Esophagus squamous epithelium (tissue), 5 donors: ENCODE results near the gene CHGA. TPM values are rescaled to one million over a fixed set of nuclear protein-coding genes. Genes with fewer than 3 reads are reported as not detected.

Source experiments
- DNase-seq: peaks from one replicate; lab custom pipeline; 2025; lab: John Stamatoyannopoulos, UW
- H3K27ac ChIP-seq, 4 donors: fragments of 200-600 bp; sonication (generic); one replicate each; pipeline ENCODE4 v1.5.1; 2016 to 2019; ENCODE audit warnings: mild to moderate bottlenecking in 1 of 4
- H3K27me3 ChIP-seq, 4 donors: fragments of 200-600 bp; sonication (generic); 1 replicate in 3 of 4; 2 replicates in 1 of 4; pipeline versions ENCODE4 v1.5.1 to v1.6.0; 2017 to 2021; ENCODE audit warnings: antibody characterized with exemption in 1 of 4
- H3K36me3 ChIP-seq, 3 donors: fragments of 200-600 bp; sonication (generic); one replicate each; pipeline ENCODE4 v1.5.1; 2016 to 2019
- H3K4me1 ChIP-seq, 3 donors: fragments of 200-600 bp; sonication (generic); one replicate each; pipeline ENCODE4 v1.5.1; 2017 to 2019
- H3K4me3 ChIP-seq, 4 donors: fragments of 200-600 bp; sonication (generic); 1 replicate in 3 of 4; 2 replicates in 1 of 4; pipeline ENCODE4 v1.5.1; 2016 to 2019; ENCODE audit warnings: mild to moderate bottlenecking in 2 of 4, moderate library complexity in 1 of 4
- H3K9me3 ChIP-seq, 3 donors: fragments of 200-600 bp; sonication (generic); one replicate each; pipeline ENCODE4 v1.5.1; 2016 to 2019
- CTCF ChIP-seq, 6 experiments: fragments of 450-650 bp in 4 of 6; fragments of 200-600 bp in 2 of 6; sonication (generic) in 2 of 6; IDR thresholded peaks; one replicate each; pipeline ENCODE4 v1.5.1; 2016 to 2019; ENCODE audit warnings: antibody characterized with exemption in 6 of 6, mild to moderate bottlenecking in 4 of 6, moderate library complexity in 4 of 6
- POLR2A ChIP-seq, 4 donors: fragments of 450-650 bp; IDR thresholded peaks; one replicate each; pipeline ENCODE4 v1.6.1; 2017; ENCODE audit warnings: antibody characterized with exemption in 4 of 4, mild to moderate bottlenecking in 4 of 4, moderate library complexity in 3 of 4
- WGBS, 2 donors: methylation state at CpG; one replicate each; pipeline ENCODE4 v1.1.5; 2018; 5-methylcytosine and 5-hydroxymethylcytosine counted together
- intact Hi-C: fragments of 100-400 bp; cut with DNase I; formaldehyde crosslinking; loops from one replicate; pipeline ENCODE4 v1.15.0; 2022
- total RNA-seq, 4 donors: library from RNA; depleted of rRNA; stranded (reverse); fragments of >200 nt; gene quantifications; one replicate each; pipeline ENCODE4 v1.1.0, GENCODE V29; 2016
- donor health status: DM: yes; HTN: yes; CAD: no.

Gene CHGA
- total RNA-seq, 4 donors from 2014 or later = 0.31 TPM; not detected in 3

GRCh38 chr14:92944976-92945375, 22.0 kb downstream of the CHGA start:
- peaks cover 4 to 14% (median 5%) of the 10 kb centered on the region in 3 donors for H3K4me1 ChIP-seq
- 89% methylated on average over 5 of the region's 12 CpGs; no CpG with 5 or more reads in 1 of the 2 donors for WGBS, 2 donors
- TF ChIP-seq CTCF (IDR thresholded peaks at IDR 0.05) (no peak), POLR2A (IDR thresholded peaks at IDR 0.05) (no peak)
- intact Hi-C loops = loop anchor here (5.0 kb wide), 1 partner anchor 197 kb away; no protein-coding TSS in a partner anchor
- no peak overlapping the region for H3K4me3 ChIP-seq
- H3K9me3 ChIP-seq = no peaks in the 10 kb centered on the region
- H3K27me3 ChIP-seq = no peaks in the 10 kb centered on the region
- DNase-seq = no peak
- H3K27ac ChIP-seq = no peak overlapping the region
- H3K36me3 ChIP-seq = peaks cover 0 to 98% (median 14%) of the 10 kb centered on the region in 3 donors

GRCh38 chr14:92945544-92945943, 22.6 kb downstream of the CHGA start:
- WGBS, 2 donors = 83 to 100% methylated on average over 1 to 6 of the region's 12 CpGs
- intact Hi-C loops = loop anchor here (5.0 kb wide), 1 partner anchor 197 kb away; no protein-coding TSS in a partner anchor
- Histone ChIP-seq H3K4me3 (no peak overlapping the region), H3K36me3 (peaks cover 0 to 98% (median 14%) of the 10 kb centered on the region in 3 donors), H3K27ac (no peak overlapping the region), H3K9me3 (no peaks in the 10 kb centered on the region), H3K27me3 (no peaks in the 10 kb centered on the region), H3K4me1 (peaks cover 4 to 12% (median 5%) of the 10 kb centered on the region in 3 donors)
- TF ChIP-seq CTCF (IDR thresholded peaks at IDR 0.05) (no peak), POLR2A (IDR thresholded peaks at IDR 0.05) (no peak)
- no peak for DNase-seq

- TF ChIP-seq CTCF (IDR thresholded peaks at IDR 0.05) = no peak
- no peak for TF ChIP-seq POLR2A (IDR thresholded peaks at IDR 0.05)
- Histone ChIP-seq H3K27me3 (no peaks in the 10 kb centered on the region), H3K9me3 (no peaks in the 10 kb centered on the region), H3K4me3 (no peak overlapping the region), H3K4me1 (peaks cover 4 to 13% (median 5%) of the 10 kb centered on the region in 3 donors), H3K36me3 (peaks cover 0 to 98% (median 14%) of the 10 kb centered on the region in 3 donors), H3K27ac (peak overlapping the region in 1 of 4 donors; percentile 39)
- 71 to 100% methylated on average over 1 to 6 of the region's 38 CpGs for WGBS, 2 donors
- DNase-seq = peak; percentile 12
- intact Hi-C loops = loop anchor here (5.0 kb wide), 1 partner anchor 196 kb away; no protein-coding TSS in a partner anchor
These were observed 23.3 kb downstream of the CHGA start for GRCh38 chr14:92945959-92946846.

- TF ChIP-seq POLR2A (IDR thresholded peaks at IDR 0.05) = no peak
- no peak for TF ChIP-seq CTCF (IDR thresholded peaks at IDR 0.05)
- Histone ChIP-seq H3K9me3 (no peaks in the 10 kb centered on the region), H3K27ac (no peak overlapping the region), H3K36me3 (peaks cover 0 to 96% (median 14%) of the 10 kb centered on the region in 3 donors), H3K4me3 (no peak overlapping the region), H3K27me3 (no peaks in the 10 kb centered on the region), H3K4me1 (peaks cover 4 to 21% (median 5%) of the 10 kb centered on the region in 3 donors)
- intact Hi-C loops = loop anchor here (5.0 kb wide), 1 partner anchor 195 kb away; no protein-coding TSS in a partner anchor
- no peak for DNase-seq
- 71 to 83% methylated on average over 9 of the region's 12 CpGs for WGBS, 2 donors
These were observed 24.0 kb downstream of the CHGA start for GRCh38 chr14:92946847-92947545.
